SKM-1 (cell line): ENCODE data around the gene ZNHIT2.
"Not testable (repeated sequence)": the region's sequence is repeated elsewhere in the genome, so short reads cannot be mapped to it uniquely, and the experiment has no call there.

Experiments
- DNase-seq: peaks from one replicate; lab custom pipeline; 2025; ENCODE audit not compliant: unreplicated experiment; lab: John Stamatoyannopoulos, UW

Gene ZNHIT2

DNA sequence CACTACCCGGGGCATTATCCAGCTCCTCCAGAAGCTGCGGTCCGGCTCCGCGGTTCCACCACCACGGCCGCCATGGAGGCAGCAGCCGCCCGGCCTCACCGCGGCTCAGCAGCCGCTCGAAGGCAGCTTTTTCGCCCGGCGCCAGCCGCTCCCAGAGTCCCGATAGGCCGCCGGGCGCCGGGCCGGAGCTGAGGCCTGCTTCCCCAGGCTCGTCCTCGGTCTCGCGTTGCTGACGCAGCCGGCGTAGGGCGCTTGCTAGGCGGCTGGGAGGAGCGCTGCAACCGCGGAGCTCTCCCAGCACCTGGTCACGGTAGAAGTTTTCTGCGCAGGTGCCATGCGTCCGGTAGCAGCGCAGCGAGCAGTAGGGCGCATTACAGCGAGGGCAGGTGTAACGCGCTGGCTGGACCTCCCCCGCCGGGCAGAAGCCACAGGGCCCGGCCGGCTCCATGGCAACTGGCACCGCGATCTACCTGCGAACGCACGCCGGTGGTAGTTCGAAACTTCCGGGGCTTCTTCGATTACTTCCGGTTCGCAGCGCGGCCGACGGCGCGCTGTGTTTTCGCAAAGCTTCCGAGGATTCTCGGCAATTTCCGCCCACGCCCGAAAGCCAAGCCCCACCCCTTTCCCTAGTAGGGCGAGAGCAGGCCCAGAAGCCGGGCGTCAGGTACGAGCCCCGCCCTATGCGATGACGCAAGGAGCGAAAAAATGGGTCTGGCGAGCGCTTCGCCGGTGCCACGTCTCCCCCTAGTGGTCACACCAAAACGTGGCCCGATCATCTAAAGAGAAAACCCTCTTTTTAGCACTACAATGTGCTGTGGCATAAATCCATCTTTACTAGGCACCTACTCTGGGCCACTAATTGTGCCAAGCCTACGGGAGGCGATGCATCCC lies at the start of gene ZNHIT2:
Gene ZNHIT2, minus strand, starts transcription at position 496 of the 891 bp plus-strand sequence. Its CDS starts 48 bp downstream, at position 448.
- peak; percentile 92 for DNase-seq

- DNase-seq, result no peak
Observed at GRCh38 chr11:65166893-65167292, 49.4 kb upstream of the ZNHIT2 start.

DNA sequence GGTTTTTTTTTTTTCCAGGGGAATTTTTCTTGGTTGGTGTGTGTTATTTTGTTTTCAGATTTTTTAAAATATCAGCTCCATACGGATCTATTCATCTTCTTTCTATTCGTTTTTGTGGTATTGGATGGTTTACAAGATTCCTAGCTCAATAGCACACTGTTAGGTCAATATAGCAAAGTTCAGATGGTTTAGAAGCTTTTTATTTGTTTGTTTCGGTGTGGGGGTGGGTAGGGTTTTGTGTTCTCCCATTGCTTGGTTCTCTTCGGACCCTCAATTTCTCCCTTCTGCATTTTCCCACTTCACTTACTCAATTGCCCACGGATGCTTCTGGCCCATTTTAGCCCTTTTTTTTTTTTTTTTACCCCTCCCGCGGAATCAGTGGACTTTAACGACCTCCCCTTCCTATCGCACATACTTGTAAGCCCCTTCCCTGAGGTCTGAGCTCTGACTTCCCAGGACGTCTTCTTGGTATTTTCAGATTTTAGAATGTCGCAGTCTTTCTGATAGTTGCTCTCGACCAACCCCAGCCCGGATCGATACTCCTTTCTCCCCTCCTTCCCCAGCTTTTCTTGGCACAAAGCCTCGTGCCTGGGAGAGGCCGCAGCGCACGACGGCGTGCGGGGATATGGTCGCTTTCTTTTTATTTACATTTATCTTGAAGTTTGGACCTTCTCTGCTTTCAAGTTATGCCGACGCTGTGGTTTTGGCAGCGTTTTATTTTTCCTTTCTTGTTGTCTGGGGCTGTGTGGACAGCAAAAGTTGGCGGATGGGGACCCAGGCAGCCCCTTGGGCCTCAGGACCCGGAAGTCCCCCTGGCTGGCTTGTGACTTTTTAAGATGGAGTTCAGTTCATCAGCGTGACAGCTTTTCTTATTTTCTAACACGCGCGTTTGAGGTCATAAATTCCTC lies 48.2 kb upstream of the ZNHIT2 start:
- DNase-seq, result no peak

DNA sequence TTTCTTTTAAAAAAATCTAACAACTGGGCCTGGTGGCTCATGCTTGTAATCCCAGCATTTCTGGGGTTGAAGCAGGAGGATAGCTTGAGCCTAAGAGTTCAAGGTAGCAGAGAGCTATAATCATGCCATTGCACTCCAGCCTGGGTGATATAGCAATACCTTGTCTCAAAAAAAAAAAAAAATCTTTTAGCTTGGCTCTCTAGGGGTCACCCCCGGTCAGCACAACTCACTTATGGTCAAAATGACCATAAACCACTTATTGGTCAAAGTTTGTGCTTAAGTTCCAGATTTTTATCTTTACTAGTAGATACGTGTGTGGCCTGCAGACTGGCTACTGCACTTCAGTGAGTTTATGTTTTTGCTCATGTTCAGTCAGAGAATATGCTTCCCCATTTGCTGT lies 46.2 kb upstream of the ZNHIT2 start:
- no peak for DNase-seq

DNA sequence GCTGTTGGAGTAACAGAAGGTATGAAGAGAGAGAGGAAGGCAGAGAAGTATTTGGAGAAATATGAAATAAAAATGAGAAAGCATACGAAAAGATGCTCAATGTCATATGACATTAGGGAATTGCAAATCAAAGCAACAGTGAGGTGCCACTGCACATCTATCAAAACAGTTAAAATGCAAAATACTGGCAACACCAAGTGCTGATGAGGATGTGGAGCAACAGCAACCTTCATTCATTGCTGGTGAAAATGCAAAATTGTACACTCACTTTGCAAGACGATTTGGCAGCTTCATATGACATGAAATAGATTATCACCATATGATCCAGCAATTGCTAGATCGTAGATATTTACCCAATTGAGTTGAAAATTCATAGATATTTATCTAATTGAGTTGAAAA lies 43.1 kb upstream of the ZNHIT2 start:
- no peak for DNase-seq

DNA sequence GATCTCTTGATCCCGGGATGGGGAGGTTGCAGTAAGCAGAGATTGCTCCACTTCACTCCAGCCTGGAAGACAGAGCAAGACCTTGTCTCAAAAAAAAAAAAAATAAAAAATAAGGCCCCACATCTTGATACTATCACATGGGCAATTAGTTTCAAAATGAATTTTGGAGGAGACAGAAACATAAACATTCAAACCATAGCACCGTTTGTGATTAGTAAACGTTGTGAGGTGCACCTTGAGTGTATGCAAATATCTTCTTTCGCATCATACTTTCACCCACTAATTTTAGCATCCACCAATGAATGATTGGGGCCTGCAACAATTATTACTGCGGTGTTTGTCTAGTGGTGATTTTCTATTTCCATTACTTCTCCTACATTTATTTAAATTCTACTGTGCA lies 41.5 kb upstream of the ZNHIT2 start:
- no peak for DNase-seq

GRCh38 chr11:65157336-65157735 lies 39.8 kb upstream of the ZNHIT2 start:
- DNase-seq, result no peak

DNA sequence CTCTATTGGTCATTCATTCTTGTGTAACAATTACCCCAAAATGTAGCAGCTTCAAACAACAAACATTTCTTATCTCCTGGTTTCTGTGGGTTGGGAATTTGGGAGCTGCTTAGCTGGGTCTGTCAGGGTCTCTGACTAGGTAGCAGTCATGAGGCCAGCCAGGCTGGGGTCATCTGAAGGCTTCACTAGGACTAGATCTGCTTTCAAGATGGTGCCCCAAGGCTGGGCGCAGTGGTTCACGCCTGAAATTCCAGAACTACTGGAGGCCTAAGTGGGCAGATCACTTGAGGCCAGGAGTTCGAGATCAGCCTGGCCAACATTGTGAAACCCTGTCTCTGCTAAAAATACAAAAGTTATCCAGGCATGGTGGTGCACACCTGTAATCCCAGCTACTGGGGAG lies 39.4 kb upstream of the ZNHIT2 start:
- no peak for DNase-seq

GRCh38 chr11:65156256-65156655 lies 38.8 kb upstream of the ZNHIT2 start:
- DNase-seq, result no peak

DNA sequence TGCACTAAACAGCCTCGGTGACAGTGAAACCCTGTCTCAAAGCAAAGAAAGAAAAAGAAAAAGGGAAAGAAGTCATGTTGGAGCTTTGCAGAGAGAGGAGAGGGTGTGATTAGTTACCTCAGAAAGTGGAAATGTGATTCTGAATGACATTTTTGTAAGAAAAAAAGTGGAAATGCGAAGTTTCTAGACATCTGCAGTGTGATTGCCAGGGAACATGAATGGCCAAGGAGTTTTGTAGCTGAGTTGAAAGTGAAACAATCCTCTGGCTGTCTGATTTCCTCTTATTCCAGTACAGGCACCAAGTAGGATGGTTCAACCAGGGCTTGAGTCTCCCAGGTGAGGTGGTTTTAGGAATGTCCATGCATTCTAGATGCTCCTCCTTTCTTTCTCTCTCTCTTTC lies 34.6 kb upstream of the ZNHIT2 start:
- no peak for DNase-seq

- no peak for DNase-seq
Observed at GRCh38 chr11:65151331-65151899, 33.9 kb upstream of the ZNHIT2 start.

GRCh38 chr11:65150509-65151299 lies 33.2 kb upstream of the ZNHIT2 start:
- peak; percentile 89 for DNase-seq

DNA sequence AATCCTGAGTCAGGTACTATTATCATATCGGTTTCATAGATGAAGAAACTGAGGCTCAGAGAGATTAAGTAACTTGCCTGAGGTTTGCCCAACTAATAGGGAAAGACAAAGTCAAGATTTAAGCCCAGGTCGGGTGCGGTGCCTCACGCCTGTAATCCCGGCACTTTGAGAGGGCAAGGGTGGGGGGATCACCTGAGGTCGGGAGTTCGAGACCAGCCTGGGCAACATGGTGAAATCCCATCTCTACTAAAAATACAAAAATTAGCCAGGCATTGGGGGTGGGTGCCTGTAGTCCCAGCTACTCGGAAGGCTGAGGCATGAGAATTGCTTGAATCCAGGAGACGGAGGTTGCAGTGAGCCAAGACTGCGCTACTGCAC lies 32.6 kb upstream of the ZNHIT2 start:
- DNase-seq, result not testable (repeated sequence)

DNA sequence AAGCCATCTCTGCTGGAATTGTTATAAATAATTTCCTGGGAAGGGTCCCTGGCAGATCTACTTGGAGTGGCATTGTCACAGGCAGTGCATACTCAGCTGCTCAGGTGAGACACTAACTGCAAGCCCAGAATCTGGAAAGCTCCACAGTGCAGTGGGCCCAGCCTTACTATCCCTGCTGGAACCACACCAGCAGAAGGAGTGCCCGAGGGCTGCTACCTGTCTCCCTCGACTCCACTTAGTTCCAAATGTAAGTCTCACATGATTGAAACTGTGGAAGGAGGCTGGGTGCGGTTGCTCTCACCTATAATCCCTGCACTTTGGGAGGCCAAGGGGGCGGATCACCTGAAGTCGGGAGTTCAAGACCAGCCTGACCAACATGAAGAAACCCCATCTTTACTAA lies 31.2 kb upstream of the ZNHIT2 start:
- DNase-seq, result no peak

DNA sequence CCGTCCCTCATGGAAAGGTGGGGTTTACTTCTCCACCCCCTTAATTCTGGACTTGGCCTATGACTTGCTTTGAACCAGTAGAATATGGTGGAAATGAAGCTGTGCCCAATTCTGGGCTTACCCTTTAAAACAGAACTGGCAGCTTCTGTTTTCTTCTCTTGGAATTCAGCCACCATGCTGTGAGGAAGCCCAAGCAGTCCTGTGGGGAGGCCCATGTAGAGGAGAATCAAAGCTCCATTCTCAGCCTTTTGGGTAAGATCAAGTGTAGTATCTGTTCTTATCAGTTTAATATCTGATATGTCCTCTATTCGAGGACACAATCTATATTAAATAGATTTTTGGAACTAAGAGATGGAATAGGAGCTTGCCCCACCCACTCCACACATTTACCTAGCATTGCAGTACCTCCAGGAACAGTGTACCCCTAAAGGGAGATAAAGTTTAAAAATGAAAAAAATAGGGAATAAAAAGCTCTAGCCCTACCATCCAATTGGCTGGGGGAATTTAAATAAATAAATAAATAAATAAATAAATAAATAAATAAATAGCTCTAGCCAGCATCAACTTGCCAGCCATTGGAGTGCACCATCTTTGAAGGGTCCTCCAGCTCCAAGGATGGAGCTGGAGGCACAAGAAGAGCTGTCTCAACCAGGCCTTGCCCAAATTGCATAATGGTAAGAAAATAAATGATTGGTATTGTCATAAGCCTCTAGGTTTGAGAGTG lies 30.0 kb upstream of the ZNHIT2 start:
- no peak for DNase-seq

DNA sequence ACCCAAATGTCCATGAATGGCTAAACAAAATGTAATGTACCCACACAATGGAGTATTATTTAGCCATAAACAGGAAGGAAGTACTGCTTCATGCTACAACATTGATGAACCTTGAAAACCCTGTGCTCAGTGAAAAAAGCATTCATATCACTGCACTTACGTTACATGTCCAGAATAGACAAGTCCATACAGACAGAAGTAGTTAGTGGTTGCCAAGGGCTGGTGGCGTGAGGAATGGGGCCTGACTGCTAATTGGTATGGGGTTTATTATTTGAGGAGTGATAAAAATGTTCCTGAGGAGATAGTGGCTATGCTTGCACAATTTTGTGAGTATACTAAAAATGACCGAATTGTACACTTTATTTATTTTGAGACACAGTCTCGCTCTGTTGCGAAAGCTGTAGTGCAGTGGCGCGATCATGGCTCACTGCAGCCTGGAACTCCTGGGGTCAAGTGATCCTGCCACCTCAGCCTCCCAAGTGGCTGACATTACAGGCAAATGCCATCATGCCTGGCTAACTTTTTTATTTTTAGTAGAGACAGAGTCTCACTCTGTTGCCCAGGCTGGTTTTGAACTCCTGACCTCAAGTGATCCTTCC lies 24.5 kb upstream of the ZNHIT2 start:
- no peak for DNase-seq

DNA sequence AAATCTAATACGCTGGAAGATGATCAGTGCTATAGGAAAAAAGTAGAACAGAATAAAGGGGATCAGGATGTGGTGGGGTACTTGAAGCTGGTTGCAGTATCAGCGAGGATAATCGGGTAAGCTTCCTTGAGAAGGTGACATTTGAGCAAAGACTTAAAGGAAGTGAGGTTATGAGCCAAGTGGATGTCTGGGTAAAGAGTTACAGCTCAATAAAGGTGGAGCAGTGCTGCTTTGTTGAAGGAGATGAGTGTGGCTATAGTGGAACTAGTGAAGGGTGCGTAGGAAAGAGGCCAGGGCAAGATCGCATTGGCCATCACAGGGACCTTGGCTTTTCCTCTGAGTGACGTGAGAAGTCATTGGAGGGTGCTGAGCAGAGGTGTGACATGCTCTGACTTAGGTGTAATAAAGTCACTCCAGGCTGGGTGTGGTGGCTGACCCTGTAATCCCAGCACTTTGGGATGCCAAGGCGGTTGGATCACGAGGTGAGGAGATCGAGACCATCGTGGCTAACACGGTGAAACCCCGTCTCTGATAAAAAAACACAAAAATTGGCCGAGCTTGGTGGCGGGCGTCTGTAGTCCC lies 19.1 kb upstream of the ZNHIT2 start:
- DNase-seq, result no peak

DNA sequence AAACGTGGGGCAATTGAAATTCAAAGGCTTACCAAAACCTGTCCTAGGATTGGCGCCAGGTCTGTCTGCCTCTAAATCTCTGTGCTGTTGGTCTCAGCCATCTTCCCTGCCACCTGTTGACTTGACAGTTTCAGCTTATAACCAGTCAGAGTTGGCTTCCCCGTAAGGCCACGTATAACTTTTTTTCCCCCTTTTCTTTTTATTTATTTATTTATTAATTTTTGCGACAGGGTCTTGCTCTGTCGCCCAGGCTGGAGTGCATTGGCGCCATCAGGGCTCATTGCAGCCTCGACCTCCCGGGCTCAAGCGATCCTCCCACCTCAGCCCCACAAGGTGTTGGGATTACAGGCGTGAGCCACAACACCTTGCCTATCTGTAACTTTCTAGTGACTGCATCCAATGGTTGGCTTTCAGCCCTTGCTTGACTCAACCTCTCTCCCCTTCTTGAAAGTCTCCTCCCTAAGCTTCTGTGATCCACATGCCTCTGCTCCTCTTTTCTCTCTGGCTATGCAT lies 18.2 kb upstream of the ZNHIT2 start:
- DNase-seq, result no peak

- DNase-seq, result peak; percentile 97
Observed at GRCh38 chr11:65134952-65135632, 17.6 kb upstream of the ZNHIT2 start.
